NCI-H524 treated with DMSO at 0.1 percent for 48 hours (cell line): ENCODE measurements around the gene SLC30A5.

Experiments used
- DNase-seq: peaks from one replicate; lab custom pipeline; 2025; lab: John Stamatoyannopoulos, UW

Gene SLC30A5

GRCh38 chr5:69167929-69168328 is 74.1 kb downstream of the SLC30A5 start:
- no peak for DNase-seq

DNA sequence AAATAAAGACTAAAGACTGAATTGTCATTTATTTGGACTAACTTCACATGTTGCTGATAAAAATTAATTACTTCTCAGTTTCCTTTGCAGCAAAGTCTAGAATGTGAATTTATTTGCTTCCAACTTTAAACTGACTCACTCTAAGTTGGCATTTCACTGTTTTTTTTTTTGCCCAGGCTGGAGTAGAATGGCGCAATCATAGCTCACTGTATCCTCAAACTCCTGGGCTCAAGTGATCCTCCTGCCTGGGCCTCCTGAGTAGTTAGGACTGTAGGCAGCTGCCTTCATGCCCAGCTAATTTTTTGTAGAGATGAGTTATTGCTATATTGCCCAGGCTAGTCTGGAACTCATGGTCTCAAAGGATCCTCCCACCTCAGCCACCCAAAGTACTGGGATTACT is 76.7 kb downstream of the SLC30A5 start:
- no peak for DNase-seq

- no peak for DNase-seq
Observed at GRCh38 chr5:69170969-69171368, 77.2 kb downstream of the SLC30A5 start.
